HepG2 (cell line): ENCODE data around the gene MAGEC1. TPM values are rescaled to one million over a fixed set of nuclear protein-coding genes. Genes with fewer than 3 reads are reported as not detected.

ENCODE experiments used
- ATAC-seq: fragments of 200-7000 bp; cut with Tn5 transposase; 3 replicates; pipeline ENCODE4 v1.9.1; 2020; ENCODE audit warnings: mild to moderate bottlenecking, moderate library complexity
- BruUV-seq: library from RNA; stranded (reverse); fragments of 400-500 nt; replicated peaks from 2 replicates; lab custom pipeline; 2021; lab: Mats Ljungman, UMichigan
- CTCF ChIA-PET: fragments of 300-600 bp; formaldehyde crosslinking; extraction: SDS; loops from one replicate; lab custom pipeline; 2021; ENCODE audit warnings: low total read pairs, inconsistent platforms, low intra/inter-chr PET ratio; lab: Yijun Ruan, JAX
- POLR2A ChIA-PET: fragments of 350-600 bp; sonication (Branson Sonifier 250); formaldehyde crosslinking; loops from one replicate; lab custom pipeline; 2020; ENCODE audit warnings: antibody characterized with exemption, inconsistent platforms; lab: Yijun Ruan, JAX
- DNase-seq: peaks from one replicate; pipeline ENCODE4 v3.0.0-alpha.2; 2015; ENCODE audit warnings: low spot score
- FAIRE-seq: peaks from 3 replicates; lab custom pipeline; 2011; peaks lifted over from hg19 to GRCh38; lab: Jason Lieb, UNC
- H2AFZ ChIP-seq: one replicate; pipeline ENCODE4 v1.6.1; 2011; ENCODE audit warnings: low read length, inconsistent platforms
- H3K27ac ChIP-seq: fragments of 300-600 bp; 3 replicates; pipeline ENCODE4 v1.8.0; 2011; ENCODE audit warnings: mixed run types, mild to moderate bottlenecking, mixed read lengths, low read length, inconsistent platforms; ENCODE audit not compliant: insufficient read depth; ENCODE audit errors: extremely low read length
- H3K27me3 ChIP-seq, 2 experiments: fragments of 200-600 bp in 1 of 2; 2 replicates in 1 of 2; 3 replicates in 1 of 2; pipeline versions ENCODE4 v1.6.0 to v1.8.0; 2011; ENCODE audit warnings: low read length in 2 of 2, mild to moderate bottlenecking in 2 of 2, moderate library complexity in 2 of 2, inconsistent platforms in 1 of 2; ENCODE audit not compliant: insufficient read depth in 2 of 2, control insufficient read depth in 1 of 2
- H3K36me3 ChIP-seq, 2 experiments: fragments of 200-600 bp in 1 of 2; replicated peaks in 1 of 2; 2 replicates in 1 of 2; 3 replicates in 1 of 2; pipeline versions ENCODE4 v1.5.1 to v1.8.0; 2011; ENCODE audit warnings: low read length in 2 of 2, inconsistent platforms in 1 of 2; ENCODE audit not compliant: insufficient read depth in 2 of 2, control insufficient read depth in 1 of 2
- H3K4me1 ChIP-seq: 2 replicates; pipeline ENCODE4 v1.5.1; 2012; ENCODE audit warnings: low read length, inconsistent platforms; ENCODE audit not compliant: insufficient read depth
- H3K4me2 ChIP-seq: 2 replicates; pipeline ENCODE4 v1.6.0; 2011; ENCODE audit warnings: low read depth, low read length, inconsistent platforms
- H3K4me3 ChIP-seq, 3 experiments: fragments of 200-600 bp in 1 of 3; sonication (generic), shearing (Covaris generic) in 1 of 3; replicated peaks in 1 of 3; 2 replicates each; pipeline ENCODE4 v1.5.1; 2011 to 2016; ENCODE audit warnings: low read length in 3 of 3, inconsistent platforms in 2 of 3, low read depth in 2 of 3, mild to moderate bottlenecking in 2 of 3, control low read depth in 1 of 3, mixed read lengths in 1 of 3; ENCODE audit not compliant: insufficient read depth in 1 of 3
- H3K79me2 ChIP-seq: one replicate; pipeline ENCODE4 v1.6.1; 2011; ENCODE audit warnings: low read length, inconsistent platforms; ENCODE audit not compliant: insufficient read depth
- H3K9ac ChIP-seq: 2 replicates; pipeline ENCODE4 v1.6.0; 2011; ENCODE audit warnings: mild to moderate bottlenecking, low read depth, low read length, inconsistent platforms; ENCODE audit not compliant: insufficient read depth
- H3K9me3 ChIP-seq: 2 replicates; pipeline ENCODE4 v1.5.1; 2012; ENCODE audit warnings: mild to moderate bottlenecking, low read length
- H4K20me1 ChIP-seq: 2 replicates; pipeline ENCODE4 v1.6.0; 2011; ENCODE audit warnings: inconsistent platforms, mild to moderate bottlenecking, low read length, moderate library complexity; ENCODE audit not compliant: insufficient read depth
- ARID4A ChIP-seq: sonication (generic); formaldehyde crosslinking; IDR thresholded peaks from 2 replicates; pipeline ENCODE4 v1.5.0; 2020; ENCODE audit warnings: mild to moderate bottlenecking, missing genetic modification reagents, borderline replicate concordance
- PCBP2 ChIP-seq: fragments of 200-400 bp; formaldehyde crosslinking; optimal IDR thresholded peaks from 2 replicates; pipeline ENCODE3; 2018; ENCODE audit warnings: low read length, low read depth; ENCODE audit not compliant: poor library complexity, severe bottlenecking
- PHF20 ChIP-seq: sonication (generic); formaldehyde crosslinking; IDR thresholded peaks from 2 replicates; pipeline ENCODE4 v1.5.0; 2020; ENCODE audit warnings: mild to moderate bottlenecking, missing genetic modification reagents
- ZNF20 ChIP-seq: sonication (generic); formaldehyde crosslinking; IDR thresholded peaks from 2 replicates; pipeline ENCODE4 v1.4.0; 2020; ENCODE audit warnings: mild to moderate bottlenecking, moderate library complexity, missing genetic modification reagents
- ZNF224 ChIP-seq: sonication (generic); formaldehyde crosslinking; IDR thresholded peaks from 2 replicates; pipeline ENCODE4 v1.5.0; 2020; ENCODE audit warnings: mild to moderate bottlenecking, missing genetic modification reagents
- ZSCAN12 ChIP-seq: sonication (generic); formaldehyde crosslinking; IDR thresholded peaks from 2 replicates; pipeline ENCODE4 v1.9.0; 2021; ENCODE audit warnings: mild to moderate bottlenecking, missing genetic modification reagents
- ZSCAN31 ChIP-seq: sonication (generic); formaldehyde crosslinking; IDR thresholded peaks from 2 replicates; pipeline ENCODE4 v1.5.0; 2020; ENCODE audit warnings: low read depth, mild to moderate bottlenecking, missing genetic modification reagents
- WGBS: methylation state at CpG from one replicate; pipeline ENCODE4 v1.1.6; 2017; ENCODE audit warnings: low lambda C conversion rate; 5-methylcytosine and 5-hydroxymethylcytosine counted together
- in situ Hi-C: cut with HindIII; loops from 2 replicates; pipeline ENCODE4 v1.10.0; 2017; ENCODE audit warnings: low pct_unique_long_range_greater_than_20kb; ENCODE audit not compliant: extremely low pct_ligation_motif_present
- intact Hi-C: fragments of 100-400 bp; cut with micrococcal nuclease; formaldehyde crosslinking; loops from one replicate; pipeline ENCODE4 v1.10.0; 2022; ENCODE audit not compliant: unreplicated experiment
- polyA plus RNA-seq, 8 experiments: library from polyadenylated mRNA; depleted of rRNA in 3 of 8; stranded (reverse) in 7 of 8; unstranded in 1 of 8; fragments of >200 nt; fragmentation: Illumina TruSeq in 4 of 8; extraction: Trizol in 4 of 8; gene quantifications; 2 replicates each; pipeline versions ENCODE4 v1.2.1 to v1.2.3, GENCODE V29; 2011 to 2016; ENCODE audit warnings: low read depth in 4 of 8, missing spikeins in 1 of 8, mixed read lengths in 1 of 8; ENCODE audit not compliant: insufficient read depth in 1 of 8
- total RNA-seq, 5 experiments: library from RNA; depleted of rRNA; stranded (reverse); fragments of >200 nt; fragmentation: Illumina TruSeq; extraction: Trizol; gene quantifications; 2 replicates each; pipeline ENCODE4 v1.2.3, GENCODE V29; 2016; ENCODE audit warnings: low read depth in 1 of 5
- TF ChIP-seq, protein P1 (sequence below): IDR thresholded peaks from 2 replicates; pipeline ENCODE4 v1.6.1; 2016

MAGEC1 gene
- total and polyA plus RNA-seq, 2 of the 13 experiments (the other 11 are each of a cell fraction or from before 2014, with no cell fraction given), result not detected

DNA sequence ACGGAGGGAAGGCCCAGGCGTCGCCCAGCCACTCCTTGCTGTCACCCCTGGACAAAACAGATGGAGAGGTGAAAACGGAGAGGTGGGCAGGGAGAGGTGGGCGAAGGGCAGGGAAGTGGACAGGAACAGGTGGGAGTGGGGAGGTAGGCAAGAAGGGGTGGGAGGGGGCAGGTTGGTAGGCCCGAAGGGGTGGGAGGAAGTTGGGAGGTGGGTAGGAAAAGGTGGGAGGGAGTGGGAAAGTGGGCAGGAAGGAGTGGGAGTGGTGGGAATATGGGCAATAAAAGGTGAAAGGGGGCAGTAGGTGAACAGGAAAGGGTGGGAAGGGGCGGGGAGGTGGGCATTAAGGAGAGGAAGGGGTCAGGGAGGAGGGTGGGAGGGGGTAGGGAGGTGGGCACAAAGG lies 9.0 kb upstream of the MAGEC1 start:
- Histone ChIP-seq H4K20me1 (no peaks in the 10 kb centered on the region), H3K9me3 (no peaks in the 10 kb centered on the region), H3K4me2 (no peak overlapping the region), H2AFZ (no peak overlapping the region), H3K79me2 (no peaks in the 10 kb centered on the region), H3K9ac (no peak overlapping the region), H3K27ac (no peak overlapping the region), H3K4me1 (no peaks in the 10 kb centered on the region), H3K36me3 (no peaks in the 10 kb centered on the region), H3K4me3 (no peak overlapping the region), H3K27me3 (no peaks in the 10 kb centered on the region)
- DNase-seq (no peak), FAIRE-seq (no peak), ATAC-seq (no peak)
- in situ Hi-C loops (no loop called here), intact Hi-C loops (no loop called here)
- TF ChIP-seq PCBP2, result no peak
- no peak for TF ChIP-seq PHF20 (CRISPR knock-in tag)
- TF ChIP-seq ZSCAN31 (CRISPR knock-in tag), result no peak
- TF ChIP-seq ZSCAN12 (CRISPR knock-in tag), result no peak
- no peak for TF ChIP-seq ZNF20 (CRISPR knock-in tag)
- TF ChIP-seq ZNF224, result no peak
- ChIA-PET POLR2A (no interaction called here), CTCF (no interaction called here)
- BruUV-seq, result no TSS peak
- 2% methylated on average over 7 of the region's 7 CpGs for WGBS

DNA sequence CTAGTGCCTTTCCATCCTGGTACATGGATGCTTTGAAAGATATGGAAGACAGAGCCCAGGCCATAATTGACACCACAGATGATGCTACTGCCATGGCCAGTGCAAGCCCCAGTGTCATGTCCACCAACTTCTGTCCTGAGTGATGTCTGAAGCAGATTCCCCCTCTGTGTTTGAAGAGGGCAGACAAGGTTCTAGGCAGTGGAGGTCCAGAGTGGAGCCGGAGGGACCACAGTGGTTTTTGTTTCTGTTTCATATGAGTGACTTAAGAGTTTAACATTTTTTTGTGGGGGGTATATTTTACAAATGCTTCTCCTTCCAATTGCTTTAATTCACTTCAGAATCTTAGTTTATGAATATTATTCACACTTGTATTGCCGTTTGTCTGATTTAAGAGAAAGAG lies 6.0 kb upstream of the MAGEC1 start:
- H3K9ac ChIP-seq, result no peak overlapping the region
- H3K4me3 ChIP-seq, result no peak overlapping the region
- H3K36me3 ChIP-seq, result no peaks in the 10 kb centered on the region
- intact Hi-C loops, result no loop called here
- POLR2A ChIA-PET, result no interaction called here
- no peaks in the 10 kb centered on the region for H3K9me3 ChIP-seq
- CTCF ChIA-PET, result no interaction called here
- FAIRE-seq, result no peak
- no peaks in the 10 kb centered on the region for H3K79me2 ChIP-seq
- 0% methylated on average over 2 of the region's 2 CpGs for WGBS
- in situ Hi-C loops, result no loop called here
- TF ChIP-seq, protein P1, sequence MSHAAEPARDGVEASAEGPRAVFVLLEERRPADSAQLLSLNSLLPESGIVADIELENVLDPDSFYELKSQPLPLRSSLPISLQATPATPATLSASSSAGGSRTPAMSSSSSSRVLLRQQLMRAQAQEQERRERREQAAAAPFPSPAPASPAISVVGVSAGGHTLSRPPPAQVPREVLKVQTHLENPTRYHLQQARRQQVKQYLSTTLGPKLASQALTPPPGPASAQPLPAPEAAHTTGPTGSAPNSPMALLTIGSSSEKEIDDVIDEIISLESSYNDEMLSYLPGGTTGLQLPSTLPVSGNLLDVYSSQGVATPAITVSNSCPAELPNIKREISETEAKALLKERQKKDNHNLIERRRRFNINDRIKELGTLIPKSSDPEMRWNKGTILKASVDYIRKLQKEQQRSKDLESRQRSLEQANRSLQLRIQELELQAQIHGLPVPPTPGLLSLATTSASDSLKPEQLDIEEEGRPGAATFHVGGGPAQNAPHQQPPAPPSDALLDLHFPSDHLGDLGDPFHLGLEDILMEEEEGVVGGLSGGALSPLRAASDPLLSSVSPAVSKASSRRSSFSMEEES (CRISPR knock-in tag), result no peak
- TF ChIP-seq ARID4A, result no peak
- H4K20me1 ChIP-seq, result no peaks in the 10 kb centered on the region
- DNase-seq, result no peak
- H3K27me3 ChIP-seq, result no peaks in the 10 kb centered on the region
- H3K4me2 ChIP-seq, result no peak overlapping the region
- no peak overlapping the region for H3K27ac ChIP-seq
- no peak for ATAC-seq
- BruUV-seq, result no TSS peak
- H3K4me1 ChIP-seq, result no peaks in the 10 kb centered on the region
- no peak overlapping the region for H2AFZ ChIP-seq
